Right lung (tissue), 5 donors: Measurements from ENCODE around the gene ZBTB2. TPM values are rescaled to one million over a fixed set of nuclear protein-coding genes. Genes with fewer than 3 reads are reported as not detected.
"Not testable (repeated sequence)": the region's sequence is repeated elsewhere in the genome, so short reads cannot be mapped to it uniquely, and the experiment has no call there.

Experiments used
- DNase-seq, 2 donors: peaks; one replicate each; pipeline ENCODE4 v3.0.0-alpha.2; 2013
- polyA plus RNA-seq, 5 donors: library from polyadenylated mRNA; unstranded; fragments of 120-200 nt; gene quantifications; one replicate each; pipeline versions ENCODE4 v1.2.1 to v1.2.3, GENCODE V29; 2013; ENCODE audit warnings: inconsistent platforms in 1 of 5, low replicate concordance in 1 of 5; ENCODE audit not compliant: insufficient read length in 5 of 5, insufficient read depth in 1 of 5

Gene ZBTB2
- polyA plus RNA-seq, 5 donors: 15.2 to 18.3 (median 16.7) TPM

DNA sequence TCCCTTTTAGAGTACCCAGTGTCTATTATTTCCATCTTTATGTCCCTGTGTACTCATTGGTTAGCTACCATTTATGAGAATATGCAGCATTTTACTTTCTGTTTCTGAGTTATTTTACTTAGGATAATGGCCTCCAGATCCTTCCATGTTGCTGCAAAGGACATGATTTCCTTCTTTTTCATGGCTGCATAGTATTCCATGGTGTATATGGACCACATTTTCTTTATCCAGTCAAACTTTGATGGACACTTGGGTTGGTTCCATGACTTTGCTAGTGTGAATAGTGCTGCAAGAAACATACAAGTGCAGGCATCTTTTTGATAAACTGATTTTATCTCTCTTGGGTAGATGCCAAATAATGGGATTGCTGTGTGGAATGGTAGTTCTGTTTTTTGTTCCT lies 55.4 kb downstream of the ZBTB2 start:
- no peak for DNase-seq

DNA sequence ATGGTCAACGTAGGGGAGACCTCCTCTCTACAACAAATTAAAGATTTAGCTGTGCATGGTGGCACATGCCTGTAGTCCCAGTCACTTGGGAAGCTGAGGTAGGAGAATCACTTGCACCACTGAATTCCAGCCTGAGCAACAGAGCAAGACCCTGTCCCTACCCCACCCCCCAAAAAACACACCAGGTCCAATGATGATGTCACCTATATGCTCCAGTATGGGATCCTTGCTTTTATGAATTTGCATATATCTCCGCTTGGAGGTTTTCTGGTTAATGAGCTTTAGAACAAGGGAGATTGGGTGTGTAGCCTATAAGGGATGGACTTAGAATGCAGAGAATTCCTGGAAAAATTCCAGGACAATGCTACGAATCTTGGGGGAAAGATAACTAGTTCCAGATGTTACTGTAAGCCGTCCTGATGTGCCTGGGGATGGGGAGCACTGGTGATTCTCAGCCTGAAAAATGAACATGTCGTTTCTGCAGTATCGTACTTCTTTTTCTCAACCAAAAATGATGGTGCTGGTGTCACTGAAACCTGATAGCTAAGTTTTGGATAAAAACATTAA lies 61.1 kb downstream of the ZBTB2 start:
- DNase-seq: peak in 1 of 2 donors; percentile 49

DNA sequence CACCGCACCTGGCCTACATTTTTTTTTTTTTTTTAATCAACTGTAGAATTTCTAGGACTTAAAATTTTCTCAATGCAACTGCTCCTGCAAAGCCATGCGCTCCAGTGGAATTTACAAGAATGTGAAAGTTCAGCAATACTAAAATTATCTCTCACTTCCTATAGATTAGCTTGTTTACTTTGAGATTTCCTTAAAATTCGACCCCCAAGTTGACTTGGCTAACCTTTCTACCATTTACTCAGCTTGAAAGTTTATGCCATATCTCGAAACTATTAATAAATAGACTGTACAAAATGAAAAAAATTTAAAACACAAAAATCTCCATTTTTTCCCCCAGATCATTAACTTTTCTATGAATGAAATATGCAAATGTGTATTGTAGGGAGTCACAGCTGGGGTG lies 64.3 kb downstream of the ZBTB2 start:
- DNase-seq: peak in 1 of 2 donors; percentile 48

GRCh38 chr6:151326116-151326825 lies 65.1 kb downstream of the ZBTB2 start:
- no peak for DNase-seq

GRCh38 chr6:151325075-151326050 lies 66.0 kb downstream of the ZBTB2 start:
- peak; percentile 75 to 80 for DNase-seq

- DNase-seq: no peak
These were observed 66.9 kb downstream of the ZBTB2 start for GRCh38 chr6:151324488-151324825.

GRCh38 chr6:151323791-151324487 lies 67.4 kb downstream of the ZBTB2 start:
- peak; percentile 82 to 87 for DNase-seq

GRCh38 chr6:151322570-151322969 lies 68.8 kb downstream of the ZBTB2 start:
- DNase-seq: no peak

DNA sequence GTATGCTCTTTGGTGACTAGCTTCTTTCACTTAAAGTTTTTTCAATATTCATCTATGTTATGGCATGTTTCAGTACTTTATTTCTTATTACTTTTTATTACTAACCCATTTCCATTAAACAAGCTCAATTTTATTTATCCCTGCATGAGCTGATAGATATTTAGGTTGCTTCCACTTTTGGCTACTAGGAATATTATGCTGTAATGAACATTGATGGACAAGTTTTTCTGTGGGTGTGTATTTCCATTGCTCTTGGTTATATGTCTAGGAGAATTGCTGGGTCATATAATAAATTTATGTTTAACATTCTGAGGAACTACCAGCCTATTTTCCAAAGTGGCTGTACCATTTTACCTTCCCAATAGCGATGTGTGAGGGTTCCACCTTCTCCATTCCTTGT lies 69.9 kb downstream of the ZBTB2 start:
- DNase-seq: no peak

GRCh38 chr6:151320140-151320539 lies 71.2 kb downstream of the ZBTB2 start:
- no peak for DNase-seq

DNA sequence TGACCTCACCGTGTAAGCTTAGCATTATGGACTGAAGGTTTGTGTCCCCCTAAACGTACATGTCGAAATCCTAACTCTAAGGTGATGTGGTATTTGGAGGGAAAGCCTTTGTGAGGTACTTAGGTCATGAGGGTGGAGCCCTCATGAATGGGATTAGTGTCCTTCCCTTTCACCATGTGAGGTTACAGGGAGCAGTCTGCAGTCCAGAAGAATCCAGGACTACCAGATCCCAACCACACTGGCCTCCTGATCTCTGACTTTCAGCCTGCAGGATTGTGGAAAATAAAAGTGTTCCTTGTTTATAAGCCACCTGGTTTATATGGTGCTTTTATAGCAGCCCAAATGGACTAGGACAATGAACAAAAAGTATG lies 73.4 kb downstream of the ZBTB2 start:
- DNase-seq: no peak

GRCh38 chr6:151317103-151317994 lies 74.0 kb downstream of the ZBTB2 start:
- no peak for DNase-seq

GRCh38 chr6:151315661-151316060 lies 75.7 kb downstream of the ZBTB2 start:
- DNase-seq: not testable (repeated sequence)

Other genes starting within 250 kb of the ZBTB2 start
- gene AKAP12, start 151.6 kb downstream of the ZBTB2 start, polyA plus RNA-seq: 100 to 1,000 TPM in 4 of 5 donors, 10 to 100 TPM in 1; 67.4 to 113 (median 109) TPM
- gene RMND1, start 60.6 kb upstream of the ZBTB2 start, polyA plus RNA-seq: 10 to 100 TPM; 24.5 to 30.0 (median 27.6) TPM
- 1 to 10 TPM; 2.8 to 8.7 (median 4.6) TPM for gene CCDC170, start 102.5 kb upstream of the ZBTB2 start, polyA plus RNA-seq